Heart left ventricle (tissue), 16 donors: ENCODE data around the gene SKIC3. TPM values are rescaled to one million over a fixed set of nuclear protein-coding genes. Genes with fewer than 3 reads are reported as not detected.

ENCODE experiments used
- ATAC-seq, 4 donors: fragments of 200-7000 bp; cut with Tn5 transposase; one replicate each; pipeline ENCODE4 v1.9.1; 2020 to 2022; ENCODE audit warnings: moderate library complexity in 4 of 4, mild to moderate bottlenecking in 3 of 4, moderate number of reproducible peaks in 1 of 4
- DNase-seq, 5 donors: peaks; one replicate each; pipeline ENCODE4 v3.0.0-alpha.2; 2020
- H3K27ac ChIP-seq, 12 donors: fragments of 200-600 bp; sonication (generic) in 4 of 12; one replicate each; pipeline versions ENCODE4 v1.5.0 to v1.8.0; 2016 to 2022; ENCODE audit warnings: mild to moderate bottlenecking in 2 of 12
- H3K27me3 ChIP-seq, 9 donors: fragments of 200-600 bp; sonication (generic) in 2 of 9; one replicate each; pipeline versions ENCODE4 v1.5.1 to v1.8.0; 2016 to 2022; ENCODE audit warnings: mild to moderate bottlenecking in 3 of 9
- H3K36me3 ChIP-seq, 9 donors: fragments of 200-600 bp; sonication (generic) in 2 of 9; one replicate each; pipeline versions ENCODE4 v1.5.0 to v1.8.0; 2018 to 2022; ENCODE audit warnings: mild to moderate bottlenecking in 2 of 9
- H3K4me1 ChIP-seq, 12 donors: fragments of 200-600 bp; sonication (generic) in 4 of 12; one replicate each; pipeline versions ENCODE4 v1.5.0 to v1.8.0; 2016 to 2022; ENCODE audit warnings: mild to moderate bottlenecking in 3 of 12
- H3K4me3 ChIP-seq, 12 donors: fragments of 200-600 bp; sonication (generic) in 4 of 12; one replicate each; pipeline versions ENCODE4 v1.5.0 to v1.8.0; 2017 to 2022; ENCODE audit warnings: mild to moderate bottlenecking in 9 of 12, moderate library complexity in 4 of 12
- H3K9me3 ChIP-seq, 12 donors: fragments of 200-600 bp; sonication (generic) in 4 of 12; one replicate each; pipeline versions ENCODE4 v1.5.0 to v1.8.0; 2016 to 2022; ENCODE audit warnings: mild to moderate bottlenecking in 1 of 12
- POLR2A ChIP-seq, 2 donors: fragments of 450-650 bp; IDR thresholded peaks; one replicate each; pipeline ENCODE4 v1.6.1; 2017; ENCODE audit warnings: antibody characterized with exemption in 2 of 2, mild to moderate bottlenecking in 2 of 2, moderate library complexity in 2 of 2
- WGBS, 4 donors: extraction: QIAGEN DNeasy Blood & Tissue Kit in 2 of 4; methylation state at CpG; one replicate each; pipeline versions ENCODE4 v1.1.5 to v1.1.7; 2013 to 2018; 5-methylcytosine and 5-hydroxymethylcytosine counted together
- intact Hi-C, 10 donors: fragments of 100-400 bp; cut with DNase I; formaldehyde crosslinking; loops; one replicate each; pipeline versions ENCODE4 v1.11.1 to v1.14.2; 2022
- polyA plus RNA-seq, 2 donors: library from polyadenylated mRNA; stranded (reverse); fragments of 200-250 nt; gene quantifications; one replicate each; pipeline ENCODE4 v1.2.3, GENCODE V29; 2013
- total RNA-seq, 9 donors: library from RNA; depleted of rRNA in 2 of 9; stranded (reverse); fragments of >200 nt in 2 of 9; fragmentation: NEBNext Ultra II Directional in 3 of 9; extraction: Animal tissue kit (Norgen Biotek cat#: 25700) in 3 of 9; gene quantifications; one replicate each; pipeline versions ENCODE4 v1.1.0 to v1.2.4, GENCODE V29; 2016 to 2023
- TF ChIP-seq, protein P1 (sequence below), 12 donors: fragments of 200-600 bp; sonication (generic) in 4 of 12; IDR thresholded peaks; one replicate each; pipeline versions ENCODE4 v1.5.0 to v1.8.0; 2018 to 2022; ENCODE audit warnings: antibody characterized with exemption in 12 of 12, mild to moderate bottlenecking in 5 of 12
- donor health status: ischemic (EF 13 %, LVEDD 7.1; RV severe dilation, severe dysfunction).
- donor health status: healthy with polysubstance abuse.
- donor health status: DM: no; HTN: yes; CAD: no.
- donor health status: DM: no; HTN: no; CAD: no.
- donor health status: ischemic (EF 25% LVEDD 6.9; RV normal size, moderate dysfunction).
- donor health status: ischemic (EF 25% LVEDD 5.7; RV mildly dilated, moderate dysfunction).
- donor health status: healthy.
- donor health status: DM: yes; HTN: yes; CAD: no.
- donor health status: ischemic (EF 35%, LVEDD 5.7; RV mildly dilated, moderate dysfunction).
- donor health status: nonischemic (EF 11% LVEDD 7.7; RV severe dilation, severe dysfunction).
- donor health status: DM: yes; HTN: yes; CAD: no.
- donor health status: PGD.
- donor health status: ischemic (EF 29% LVEDD 5.4; RV normal size, mild dysfunction).
- donor health status: nonischemic (EF 23%, LVEDD 6.1; RV moderate dilation, normal function).

Gene SKIC3
- total and polyA plus RNA-seq, 11 donors = 12.9 to 80.2 (median 64.5) TPM

DNA sequence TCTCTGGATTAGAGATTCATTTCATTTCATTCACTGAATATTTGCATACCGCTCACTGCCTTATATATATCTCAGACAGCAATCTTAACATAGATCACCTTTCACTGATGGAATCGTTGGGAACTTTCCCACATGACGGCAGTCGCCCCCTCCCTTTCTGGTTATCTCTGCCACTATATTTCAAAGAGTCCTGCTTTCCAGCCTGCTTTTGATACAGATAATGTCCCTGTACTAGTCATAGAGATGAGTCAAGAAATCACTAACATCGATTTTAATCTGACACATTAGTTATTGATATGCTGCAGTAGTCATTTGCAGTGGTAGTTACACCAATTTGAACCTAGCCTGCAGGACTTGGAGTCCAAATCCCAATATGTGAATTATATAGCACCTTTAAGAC is 8.6 kb upstream of the SKIC3 start:
- no peak for DNase-seq
- Histone ChIP-seq H3K9me3 (no peaks in the 10 kb centered on the region), H3K27me3 (no peaks in the 10 kb centered on the region), H3K27ac (no peak overlapping the region), H3K4me1 (no peaks in the 10 kb centered on the region), H3K36me3 (peaks cover 0 to 25% (median 13%) of the 10 kb centered on the region in 9 donors), H3K4me3 (no peak overlapping the region)
- TF ChIP-seq POLR2A (IDR thresholded peaks at IDR 0.05) = no peak
- TF ChIP-seq, protein P1, sequence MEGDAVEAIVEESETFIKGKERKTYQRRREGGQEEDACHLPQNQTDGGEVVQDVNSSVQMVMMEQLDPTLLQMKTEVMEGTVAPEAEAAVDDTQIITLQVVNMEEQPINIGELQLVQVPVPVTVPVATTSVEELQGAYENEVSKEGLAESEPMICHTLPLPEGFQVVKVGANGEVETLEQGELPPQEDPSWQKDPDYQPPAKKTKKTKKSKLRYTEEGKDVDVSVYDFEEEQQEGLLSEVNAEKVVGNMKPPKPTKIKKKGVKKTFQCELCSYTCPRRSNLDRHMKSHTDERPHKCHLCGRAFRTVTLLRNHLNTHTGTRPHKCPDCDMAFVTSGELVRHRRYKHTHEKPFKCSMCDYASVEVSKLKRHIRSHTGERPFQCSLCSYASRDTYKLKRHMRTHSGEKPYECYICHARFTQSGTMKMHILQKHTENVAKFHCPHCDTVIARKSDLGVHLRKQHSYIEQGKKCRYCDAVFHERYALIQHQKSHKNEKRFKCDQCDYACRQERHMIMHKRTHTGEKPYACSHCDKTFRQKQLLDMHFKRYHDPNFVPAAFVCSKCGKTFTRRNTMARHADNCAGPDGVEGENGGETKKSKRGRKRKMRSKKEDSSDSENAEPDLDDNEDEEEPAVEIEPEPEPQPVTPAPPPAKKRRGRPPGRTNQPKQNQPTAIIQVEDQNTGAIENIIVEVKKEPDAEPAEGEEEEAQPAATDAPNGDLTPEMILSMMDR (IDR thresholded peaks at IDR 0.05) = no peak
- intact Hi-C loops = no loop called here
- 89 to 91% (median 90%) methylated on average over 5 of the region's 5 CpGs for WGBS, 4 donors
- ATAC-seq = no peak

DNA sequence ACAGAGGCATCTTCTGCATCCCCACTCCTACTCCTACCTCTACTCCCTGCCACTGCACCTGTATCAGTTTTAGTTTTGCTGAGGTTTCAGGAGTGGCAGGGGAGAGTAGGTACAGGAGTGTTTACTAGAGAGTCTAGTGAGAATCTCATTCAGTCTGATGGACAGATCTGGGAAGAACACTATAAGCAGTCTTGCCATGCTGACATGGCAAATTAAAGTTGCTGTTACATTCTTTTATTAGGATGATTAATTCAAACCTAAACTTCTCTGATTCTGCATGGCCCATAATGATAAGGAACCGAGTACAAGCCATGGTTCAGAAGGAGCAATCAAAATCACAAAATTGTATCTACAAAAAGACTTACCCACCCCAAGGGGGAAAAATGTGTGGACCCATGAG is 7.5 kb upstream of the SKIC3 start:
- WGBS, 4 donors = 86 to 93% (median 90%) methylated on average over 1 of the region's 1 CpG
- intact Hi-C loops = no loop called here
- Histone ChIP-seq H3K27ac (no peak overlapping the region), H3K36me3 (peaks cover 0 to 15% (median 5%) of the 10 kb centered on the region in 9 donors), H3K27me3 (no peaks in the 10 kb centered on the region), H3K4me1 (no peaks in the 10 kb centered on the region), H3K9me3 (no peaks in the 10 kb centered on the region), H3K4me3 (no peak overlapping the region)
- DNase-seq (no peak), ATAC-seq (no peak)
- TF ChIP-seq, protein P1 (IDR thresholded peaks at IDR 0.05) = no peak
- no peak for TF ChIP-seq POLR2A (IDR thresholded peaks at IDR 0.05)

DNA sequence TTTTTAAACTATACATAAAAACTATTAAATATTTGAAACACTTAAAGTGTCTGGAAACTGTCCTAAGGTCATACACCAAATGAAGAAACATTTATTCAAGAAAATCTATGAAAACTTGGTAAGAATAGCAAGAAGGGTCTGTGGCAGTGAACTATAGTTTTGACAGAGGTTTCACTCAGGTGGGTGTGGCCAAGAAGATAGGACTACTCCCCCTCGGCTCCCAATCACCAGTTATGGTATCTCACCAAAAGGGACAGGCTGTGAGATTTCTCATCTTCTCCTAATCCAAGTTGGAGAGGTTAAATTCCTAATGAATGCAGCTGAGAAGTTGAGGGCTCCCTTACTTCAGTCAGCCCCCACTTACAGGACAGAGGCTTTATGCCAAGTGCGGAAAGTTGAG is 3.1 kb upstream of the SKIC3 start:
- Histone ChIP-seq H3K4me1 (peaks cover 3 to 24% (median 14%) of the 10 kb centered on the region in 12 donors), H3K4me3 (no peak overlapping the region), H3K27me3 (no peaks in the 10 kb centered on the region), H3K27ac (no peak overlapping the region), H3K9me3 (no peaks in the 10 kb centered on the region), H3K36me3 (peaks cover 0 to 2% (median under 1%) of the 10 kb centered on the region in 9 donors)
- DNase-seq = no peak
- 76 to 98% (median 88%) methylated on average over 2 of the region's 2 CpGs for WGBS, 4 donors
- no peak for TF ChIP-seq POLR2A (IDR thresholded peaks at IDR 0.05)
- TF ChIP-seq, protein P1 (IDR thresholded peaks at IDR 0.05) = no peak
- intact Hi-C loops = loop anchor here in 5 of 10 donors (10.0 kb wide), 3 partner anchors 77 to 1627 kb away; partner anchors contain the start of gene RIOK2 (in 1 of the 5)
- no peak for ATAC-seq

DNA sequence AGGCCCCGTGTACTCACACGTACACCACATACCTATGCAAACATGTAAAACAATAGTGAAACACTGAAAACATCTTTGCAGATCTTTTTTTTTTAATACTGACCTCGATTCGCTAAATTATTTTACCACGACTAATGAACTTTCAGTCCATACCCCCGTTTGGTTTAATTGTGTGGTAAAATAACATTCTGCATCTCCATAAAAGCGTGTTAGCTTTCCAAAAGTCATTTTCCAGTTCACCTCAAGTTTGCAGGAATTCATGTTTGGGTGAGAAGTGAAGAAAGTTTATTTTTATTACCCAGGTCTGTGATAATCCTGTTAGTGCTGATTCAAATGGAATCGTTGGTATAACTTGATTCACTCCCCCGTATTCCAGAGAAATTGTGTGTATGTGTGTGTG is 776 bp upstream of the SKIC3 start:
- peak overlapping the region in 11 of 12 donors; percentile 79 to 94 (median 85) for H3K27ac ChIP-seq
- WGBS, 4 donors = 0 to 1% (median 0%) methylated on average over 9 of the region's 9 CpGs
- DNase-seq = no peak
- H3K36me3 ChIP-seq = peaks cover 0 to 13% (median 6%) of the 10 kb centered on the region in 9 donors
- TF ChIP-seq, protein P1 (IDR thresholded peaks at IDR 0.05) = no peak
- TF ChIP-seq POLR2A (IDR thresholded peaks at IDR 0.05) = no peak
- H3K4me1 ChIP-seq = peaks cover 3 to 26% (median 14%) of the 10 kb centered on the region in 12 donors
- peak overlapping the region; percentile 56 to 92 (median 86) for H3K4me3 ChIP-seq
- intact Hi-C loops = loop anchor here in 5 of 10 donors (2.0 to 10.0 kb wide), 4 partner anchors 65 to 1629 kb away; partner anchors contain the start of genes GPR150 (in 1 of the 5) and RIOK2 (in 1 of the 5)
- no peak for ATAC-seq
- H3K27me3 ChIP-seq = no peaks in the 10 kb centered on the region
- no peaks in the 10 kb centered on the region for H3K9me3 ChIP-seq
